IPS-18c (cell line): ENCODE data around the gene CCNB2.

Source experiments
- H3K4me3 ChIP-seq: 2 replicates; pipeline ENCODE4 v1.7.0; 2013; ENCODE audit warnings: low read depth, mild to moderate bottlenecking, low read length, moderate library complexity; ENCODE audit not compliant: insufficient read depth
- H3K9me3 ChIP-seq: one replicate; pipeline ENCODE4 v1.6.1; 2013; ENCODE audit warnings: mild to moderate bottlenecking, low read length, moderate library complexity; ENCODE audit not compliant: control insufficient read depth, insufficient read depth

The CCNB2 gene

GRCh38 chr15:59104912-59105732 is at the start of gene CCNB2:
CCNB2 (plus strand) TSS chr15:59105146; CDS start chr15:59105269, 123 bp downstream.
- Histone ChIP-seq H3K9me3 (no peaks in the 10 kb centered on the region), H3K4me3 (peak within 1 kb of the TSS; percentile 95)

GRCh38 chr15:59059076-59059597 is 45.8 kb upstream of the CCNB2 start:
- H3K9me3 ChIP-seq: no peaks in the 10 kb centered on the region
- H3K4me3 ChIP-seq: no peak overlapping the region

- no peak overlapping the region for H3K4me3 ChIP-seq
- H3K9me3 ChIP-seq: no peaks in the 10 kb centered on the region
Measured at GRCh38 chr15:59060348-59060747, 44.6 kb upstream of the CCNB2 start.

GRCh38 chr15:59063042-59063441 is 41.9 kb upstream of the CCNB2 start:
- no peak overlapping the region for H3K4me3 ChIP-seq
- H3K9me3 ChIP-seq: no peaks in the 10 kb centered on the region

GRCh38 chr15:59069430-59069829 is 35.5 kb upstream of the CCNB2 start:
- Histone ChIP-seq H3K9me3 (no peaks in the 10 kb centered on the region), H3K4me3 (no peak overlapping the region)

GRCh38 chr15:59074607-59075006 is 30.3 kb upstream of the CCNB2 start:
- no peak overlapping the region for H3K4me3 ChIP-seq
- no peaks in the 10 kb centered on the region for H3K9me3 ChIP-seq

GRCh38 chr15:59087731-59088130 is 17.2 kb upstream of the CCNB2 start:
- no peak overlapping the region for H3K4me3 ChIP-seq
- H3K9me3 ChIP-seq: no peaks in the 10 kb centered on the region

- Histone ChIP-seq H3K9me3 (no peaks in the 10 kb centered on the region), H3K4me3 (no peak overlapping the region)
Measured at GRCh38 chr15:59094077-59094476, 10.9 kb upstream of the CCNB2 start.

GRCh38 chr15:59096429-59096828 is 8.5 kb upstream of the CCNB2 start:
- Histone ChIP-seq H3K9me3 (no peaks in the 10 kb centered on the region), H3K4me3 (no peak overlapping the region)

GRCh38 chr15:59099162-59099685 is 5.7 kb upstream of the CCNB2 start:
- Histone ChIP-seq H3K9me3 (no peaks in the 10 kb centered on the region), H3K4me3 (no peak overlapping the region)

GRCh38 chr15:59104602-59104911 is 389 bp upstream of the CCNB2 start:
- H3K4me3 ChIP-seq: peak overlapping the region; percentile 95; the same call in 1 of the 2 replicates

GRCh38 chr15:59105854-59106253 is 908 bp downstream of the CCNB2 start:
- peak overlapping the region; percentile 95 for H3K4me3 ChIP-seq
- H3K9me3 ChIP-seq: no peaks in the 10 kb centered on the region

More at GRCh38 chr15:59104602-59104911, 389 bp upstream of the CCNB2 start:
- H3K9me3 ChIP-seq: no peaks in the 10 kb centered on the region

- Histone ChIP-seq H3K4me3 (no peak overlapping the region), H3K9me3 (no peaks in the 10 kb centered on the region)
Measured at GRCh38 chr15:59111251-59111650, 6.3 kb downstream of the CCNB2 start.

GRCh38 chr15:59115047-59115446 is 10.1 kb downstream of the CCNB2 start:
- H3K9me3 ChIP-seq: no peaks in the 10 kb centered on the region

GRCh38 chr15:59116141-59116540 is 11.2 kb downstream of the CCNB2 start:
- Histone ChIP-seq H3K9me3 (no peaks in the 10 kb centered on the region), H3K4me3 (no peak overlapping the region)

More at GRCh38 chr15:59115047-59115446, 10.1 kb downstream of the CCNB2 start:
- H3K4me3 ChIP-seq: no peak overlapping the region

GRCh38 chr15:59116771-59117170 is 11.8 kb downstream of the CCNB2 start:
- Histone ChIP-seq H3K4me3 (no peak overlapping the region), H3K9me3 (no peaks in the 10 kb centered on the region)

GRCh38 chr15:59119625-59120024 is 14.7 kb downstream of the CCNB2 start:
- H3K4me3 ChIP-seq: no peak overlapping the region
- H3K9me3 ChIP-seq: no peaks in the 10 kb centered on the region

- H3K9me3 ChIP-seq: no peaks in the 10 kb centered on the region
- H3K4me3 ChIP-seq: no peak overlapping the region
Measured at GRCh38 chr15:59120937-59121336, 16.0 kb downstream of the CCNB2 start.
